Measurements from ENCODE around the gene MYH1. TPM values are rescaled to one million over a fixed set of nuclear protein-coding genes. Genes with fewer than 3 reads are reported as not detected.

Gene MYH1
- total and polyA plus RNA-seq, 9 of the 15 experiments (the other 6 are each of a cell fraction or from before 2014, with no cell fraction given), result not detected

GRCh38 chr17:10513299-10514067 is 4.9 kb downstream of the MYH1 start:
- ChIA-PET POLR2A (no interaction called here), CTCF (ENCODE audit: low intra/inter-chr PET ratio) (no interaction called here)
- Histone ChIP-seq H4K20me1 (replicated peaks; ENCODE audit: control insufficient read depth, insufficient read depth, low read length) (no peaks in the 10 kb centered on the region), H3K4me1 (replicated peaks in 1 of 2; ENCODE audit: control insufficient read depth in 2 of 2, insufficient read depth in 2 of 2, low read length in 2 of 2) (no peaks in the 10 kb centered on the region), H3K9ac (ENCODE audit: insufficient read depth in 1 of 2, low read depth in 2 of 2, low read length in 2 of 2) (no peak overlapping the region), H3K36me3 (ENCODE audit: control insufficient read depth, insufficient read depth, low read length) (no peaks in the 10 kb centered on the region), H2AFZ (ENCODE audit: low read depth, low read length) (no peak overlapping the region), H3K4me2 (ENCODE audit: insufficient read depth, low read length) (no peak overlapping the region), H3K27me3 (ENCODE audit: control insufficient read depth in 2 of 2, insufficient read depth in 2 of 2, low read length in 2 of 2) (no peaks in the 10 kb centered on the region), H3K4me3 (no peak overlapping the region), H3K27ac (ENCODE audit: extremely low read depth, low read depth, low read length) (no peak overlapping the region), H3K9me3 (replicated peaks; ENCODE audit: control insufficient read depth, insufficient read depth, low read depth, low read length) (no peaks in the 10 kb centered on the region), H3K79me2 (ENCODE audit: control insufficient read depth, insufficient read depth, low read length) (no peaks in the 10 kb centered on the region), H3K9me1 (ENCODE audit: control insufficient read depth, insufficient read depth, low read length) (no peaks in the 10 kb centered on the region)
- no peak for ATAC-seq
- TF ChIP-seq CREB1 (IDR thresholded peaks at IDR 0.05) (no peak), CREB1 (CRISPR knock-in tag; IDR thresholded peaks at IDR 0.05) (no peak), SMAD1 (IDR thresholded peaks at IDR 0.05; ENCODE audit: low read depth, low read length, partially characterized antibody) (no peak), ZNF589 (CRISPR knock-in tag; IDR thresholded peaks at IDR 0.05; ENCODE audit: low read depth) (no peak), GATAD2B (IDR thresholded peaks at IDR 0.05; ENCODE audit: borderline replicate concordance) (no peak), MYNN (IDR thresholded peaks at IDR 0.05) (no peak), MYNN (CRISPR knock-in tag; IDR thresholded peaks at IDR 0.05) (no peak), MAFK (IDR thresholded peaks at IDR 0.05; ENCODE audit: low read length) (no peak), CREB5 (CRISPR knock-in tag; IDR thresholded peaks at IDR 0.05) (no peak), RBBP5 (IDR thresholded peaks at IDR 0.05; ENCODE audit: borderline replicate concordance, insufficient read depth, low read length, poor library complexity, severe bottlenecking) (no peak)
- no peak for FAIRE-seq
- no peak for DNase-seq (ENCODE audit: extremely low read depth in 1 of 4, low spot score in 3 of 4)
- in situ Hi-C loops (cut with MboI) (no loop called here), intact Hi-C loops (cut with micrococcal nuclease) (no loop called here)
- 0% methylated on average over 3 of the region's 6 CpGs for WGBS (ENCODE audit: insufficient coverage, low coverage, missing lambda C conversion rate)
- no TSS peak for BruUV-seq (replicated peaks)
